HEK293 (cell line): ENCODE results near the gene PPARA.

Source experiments
- CTCF ChIA-PET: fragments of 350-600 bp; formaldehyde crosslinking; extraction: SDS; loops from one replicate; lab custom pipeline; 2021; ENCODE audit warnings: antibody characterized with exemption; lab: Yijun Ruan, JAX
- POLR2A ChIA-PET: fragments of 300-600 bp; formaldehyde crosslinking; extraction: SDS; loops from one replicate; lab custom pipeline; 2020; ENCODE audit warnings: antibody characterized with exemption, inconsistent platforms; lab: Yijun Ruan, JAX
- H3K27ac ChIP-seq: fragments of 200-500 bp; sonication (Bioruptor generic); 2 replicates; pipeline ENCODE4 v1.5.1; 2014; ENCODE audit warnings: low read depth, low read length, control low read depth, inconsistent platforms; ENCODE audit errors: extremely low read depth
- H3K36me3 ChIP-seq, 2 experiments: fragments of 200-500 bp in 1 of 2; sonication (Bioruptor generic) in 1 of 2; 1 replicate in 1 of 2; 2 replicates in 1 of 2; pipeline ENCODE4 v1.5.1; 2014 to 2017; ENCODE audit warnings: inconsistent platforms in 2 of 2, low read length in 2 of 2; ENCODE audit not compliant: control insufficient read depth in 2 of 2, insufficient read depth in 1 of 2
- H3K4me1 ChIP-seq: fragments of 200-500 bp; sonication (Bioruptor generic); 2 replicates; pipeline ENCODE4 v1.5.1; 2014; ENCODE audit warnings: mild to moderate bottlenecking, low read length, inconsistent platforms; ENCODE audit not compliant: control insufficient read depth, insufficient read depth
- H3K4me3 ChIP-seq: 2 replicates; pipeline ENCODE4 v1.5.1; 2011; ENCODE audit warnings: low read depth, mild to moderate bottlenecking, control low read depth, low read length, moderate library complexity
- H3K9me3 ChIP-seq: fragments of 200-500 bp; sonication (Bioruptor generic); 2 replicates; pipeline ENCODE4 v1.5.1; 2014; ENCODE audit warnings: low read depth, low read length, inconsistent platforms; ENCODE audit not compliant: control insufficient read depth, insufficient read depth
- GFI1B ChIP-seq: fragments of 450-650 bp; formaldehyde crosslinking; IDR thresholded peaks from 2 replicates; pipeline ENCODE4 v1.5.1; 2016; ENCODE audit warnings: missing biosample characterization, missing genetic modification characterization
- GLIS2 ChIP-seq: fragments of 450-650 bp; formaldehyde crosslinking; IDR thresholded peaks from 2 replicates; pipeline ENCODE4 v1.5.1; 2016; ENCODE audit warnings: missing biosample characterization, missing genetic modification characterization
- SCRT1 ChIP-seq: fragments of 450-650 bp; formaldehyde crosslinking; IDR thresholded peaks from 2 replicates; pipeline ENCODE4 v1.5.1; 2016; ENCODE audit warnings: missing biosample characterization, missing genetic modification characterization, borderline replicate concordance
- SCRT2 ChIP-seq: fragments of 450-650 bp; formaldehyde crosslinking; IDR thresholded peaks from 2 replicates; pipeline ENCODE4 v1.5.1; 2016; ENCODE audit warnings: missing biosample characterization, missing genetic modification characterization
- SP2 ChIP-seq: fragments of 450-650 bp; formaldehyde crosslinking; IDR thresholded peaks from 2 replicates; pipeline ENCODE4 v1.5.1; 2016; ENCODE audit warnings: missing biosample characterization, missing genetic modification characterization
- ZNF157 ChIP-seq: fragments of 450-650 bp; formaldehyde crosslinking; IDR thresholded peaks from 2 replicates; pipeline ENCODE4 v1.5.1; 2016; ENCODE audit warnings: missing biosample characterization, missing genetic modification characterization
- ZNF175 ChIP-seq: fragments of 450-650 bp; formaldehyde crosslinking; IDR thresholded peaks from 2 replicates; pipeline ENCODE4 v1.5.1; 2016; ENCODE audit warnings: missing biosample characterization, missing genetic modification characterization
- ZNF239 ChIP-seq: fragments of 450-650 bp; formaldehyde crosslinking; IDR thresholded peaks from 2 replicates; pipeline ENCODE4 v1.5.1; 2016; ENCODE audit warnings: missing biosample characterization, missing genetic modification characterization
- ZNF366 ChIP-seq: fragments of 450-650 bp; formaldehyde crosslinking; conservative IDR thresholded peaks from 2 replicates; pipeline ENCODE4 v1.5.1; 2016; ENCODE audit warnings: missing biosample characterization, missing genetic modification characterization
- ZNF473 ChIP-seq: fragments of 450-650 bp; formaldehyde crosslinking; IDR thresholded peaks from 2 replicates; pipeline ENCODE4 v1.5.1; 2017; ENCODE audit warnings: missing biosample characterization, missing genetic modification characterization
- ZNF560 ChIP-seq: fragments of 450-650 bp; formaldehyde crosslinking; IDR thresholded peaks from 2 replicates; pipeline ENCODE4 v1.5.1; 2017; ENCODE audit warnings: missing biosample characterization, missing genetic modification characterization, borderline replicate concordance
- ZNF561 ChIP-seq: fragments of 450-650 bp; IDR thresholded peaks from 2 replicates; pipeline ENCODE4 v1.5.1; 2018; ENCODE audit warnings: missing biosample characterization, missing genetic modification characterization, borderline replicate concordance
- ZNF571 ChIP-seq: fragments of 450-650 bp; formaldehyde crosslinking; IDR thresholded peaks from 2 replicates; pipeline ENCODE4 v1.5.0; 2017; ENCODE audit warnings: missing biosample characterization, missing genetic modification characterization
- ZNF837 ChIP-seq: fragments of 450-650 bp; formaldehyde crosslinking; IDR thresholded peaks from 2 replicates; pipeline ENCODE4 v1.5.1; 2016; ENCODE audit warnings: missing biosample characterization, missing genetic modification characterization
- TF ChIP-seq, protein P1 (sequence below): fragments of 450-650 bp; formaldehyde crosslinking; IDR thresholded peaks from 2 replicates; pipeline ENCODE4 v1.5.1; 2016; ENCODE audit warnings: missing biosample characterization, missing genetic modification characterization

PPARA gene

GRCh38 chr22:46133588-46133855 is 16.8 kb upstream of the PPARA start (continued):
- no peak for TF ChIP-seq ZNF837 (tag by site-specific recombination)
- no peak for TF ChIP-seq GLIS2 (tag by site-specific recombination)
- TF ChIP-seq ZNF571 (tag by site-specific recombination) = no peak
- TF ChIP-seq ZNF366 (tag by site-specific recombination) = no peak
- TF ChIP-seq ZNF157 (tag by site-specific recombination) = no peak
- no peak for TF ChIP-seq SCRT1 (tag by site-specific recombination)
- no peak for TF ChIP-seq SP2 (tag by site-specific recombination)
- TF ChIP-seq, protein P1, sequence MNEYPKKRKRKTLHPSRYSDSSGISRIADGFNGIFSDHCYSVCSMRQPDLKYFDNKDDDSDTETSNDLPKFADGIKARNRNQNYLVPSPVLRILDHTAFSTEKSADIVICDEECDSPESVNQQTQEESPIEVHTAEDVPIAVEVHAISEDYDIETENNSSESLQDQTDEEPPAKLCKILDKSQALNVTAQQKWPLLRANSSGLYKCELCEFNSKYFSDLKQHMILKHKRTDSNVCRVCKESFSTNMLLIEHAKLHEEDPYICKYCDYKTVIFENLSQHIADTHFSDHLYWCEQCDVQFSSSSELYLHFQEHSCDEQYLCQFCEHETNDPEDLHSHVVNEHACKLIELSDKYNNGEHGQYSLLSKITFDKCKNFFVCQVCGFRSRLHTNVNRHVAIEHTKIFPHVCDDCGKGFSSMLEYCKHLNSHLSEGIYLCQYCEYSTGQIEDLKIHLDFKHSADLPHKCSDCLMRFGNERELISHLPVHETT (tag by site-specific recombination) = no peak
- no peak for TF ChIP-seq ZNF239

DNA sequence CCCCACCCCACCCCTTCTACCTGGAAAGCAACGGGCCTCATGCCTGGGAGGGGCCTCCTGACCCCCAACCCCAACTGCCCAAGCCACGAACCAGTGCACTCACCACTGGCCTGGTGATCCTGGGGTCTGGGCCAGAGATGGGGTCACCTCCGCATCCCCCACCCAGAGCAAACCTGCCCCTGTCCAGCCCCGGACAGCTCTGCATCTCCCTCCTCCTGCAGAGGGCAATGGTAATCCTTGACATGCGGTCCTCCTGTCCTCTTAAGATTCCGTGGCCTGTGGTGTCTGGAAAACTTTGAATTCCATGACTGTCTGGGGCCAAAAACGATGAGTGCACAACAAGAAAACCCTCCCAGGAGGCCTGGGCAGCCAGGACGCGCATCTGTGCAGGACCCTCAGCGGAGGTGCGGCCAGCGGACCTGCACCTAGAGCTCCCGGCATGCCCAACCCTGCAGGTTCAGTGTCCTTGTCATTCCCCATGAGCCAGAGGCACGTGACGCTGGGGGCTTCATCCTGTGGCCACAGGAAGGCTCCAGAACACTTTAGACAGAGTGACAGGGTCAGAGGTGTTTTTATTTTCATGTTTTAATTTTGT is 16.1 kb upstream of the PPARA start:
- no peaks in the 10 kb centered on the region for H3K4me1 ChIP-seq
- H3K27ac ChIP-seq = no peak overlapping the region
- ChIA-PET CTCF (interaction anchor here (0.6 to 3.3 kb wide), 2 partner anchors 12 to 17 kb away, joined by 3 to 11 read pairs; no protein-coding TSS in a partner anchor), POLR2A (no interaction called here)
- no peak for TF ChIP-seq ZNF175 (tag by site-specific recombination)
- H3K36me3 ChIP-seq = no peaks in the 10 kb centered on the region
- H3K9me3 ChIP-seq = no peaks in the 10 kb centered on the region
- no peak overlapping the region for H3K4me3 ChIP-seq

- CTCF ChIA-PET = no interaction called here
- no peaks in the 10 kb centered on the region for H3K36me3 ChIP-seq
- H3K4me3 ChIP-seq = no peak overlapping the region
- TF ChIP-seq GFI1B (tag by site-specific recombination) = no peak
- no peak overlapping the region for H3K27ac ChIP-seq
- no peaks in the 10 kb centered on the region for H3K4me1 ChIP-seq
- POLR2A ChIA-PET = no interaction called here
- H3K9me3 ChIP-seq = no peaks in the 10 kb centered on the region
These were observed 14.5 kb upstream of the PPARA start for GRCh38 chr22:46135611-46136485.

GRCh38 chr22:46136486-46137217 is 13.7 kb upstream of the PPARA start:
- TF ChIP-seq ZNF560 (no peak), ZNF473 (no peak), SCRT2 (no peak), ZNF561 (tag by site-specific recombination) (no peak)
- TF ChIP-seq, all 188 proteins: peak for 0
- H3K36me3 ChIP-seq = no peaks in the 10 kb centered on the region
- no peak overlapping the region for H3K27ac ChIP-seq
- H3K9me3 ChIP-seq = no peaks in the 10 kb centered on the region
- H3K4me1 ChIP-seq = no peaks in the 10 kb centered on the region
- H3K4me3 ChIP-seq = no peak overlapping the region
- ChIA-PET CTCF (interaction anchor here (0.7 to 1.2 kb wide), 3 partner anchors 8 to 130 kb away, joined by 3 read pairs; no protein-coding TSS in a partner anchor), POLR2A (no interaction called here)
